Measurements from ENCODE around the gene LRRC75B. TPM values are rescaled to one million over a fixed set of nuclear protein-coding genes. Genes with fewer than 3 reads are reported as not detected.
"Not testable (repeated sequence)": the region's sequence is repeated elsewhere in the genome, so short reads cannot be mapped to it uniquely, and the experiment has no call there.

LRRC75B gene
- total RNA-seq, 3 donors from 2014 or later (not counting 1 experiment from before 2014, with no cell fraction given) = 1.7 to 4.8 (median 2.3) TPM

DNA sequence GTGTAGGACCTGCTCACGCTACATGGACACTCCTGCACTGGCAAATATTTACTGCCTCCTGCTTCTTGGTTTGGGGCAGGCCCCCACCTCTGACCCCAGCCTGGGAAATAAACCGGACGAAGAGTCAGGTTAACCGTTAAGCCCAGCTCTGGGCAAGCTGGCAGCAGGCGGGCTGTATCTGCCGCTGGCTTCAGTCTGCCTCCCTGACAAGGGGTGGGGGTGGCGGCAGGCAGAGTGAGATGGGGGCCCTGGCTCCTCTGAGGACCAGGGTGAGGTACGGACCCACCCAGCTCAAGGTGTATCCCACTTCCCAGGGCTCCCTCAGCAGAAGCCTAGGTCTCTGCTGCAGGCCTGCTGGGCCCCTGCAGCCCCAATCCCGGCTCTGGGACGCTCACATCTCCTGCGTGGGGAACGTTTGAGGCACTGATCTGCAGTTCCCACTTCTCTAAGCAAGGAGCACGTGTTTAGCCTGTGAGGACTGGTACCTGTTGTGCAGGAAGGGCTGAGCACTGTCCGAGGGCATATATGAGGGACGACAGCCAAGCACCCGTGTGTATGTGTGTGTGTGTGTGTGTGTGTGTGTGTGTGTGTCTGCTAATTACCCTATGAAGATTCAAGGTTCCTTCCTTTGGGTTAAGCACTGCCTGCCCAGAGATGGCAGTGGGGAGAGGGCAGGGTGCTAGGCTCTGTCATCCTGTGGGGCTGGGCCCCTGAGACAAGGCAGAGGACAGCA is 1.1 kb upstream of the LRRC75B start:
- H3K4me3 Mint-ChIP-seq = peak overlapping the region; percentile 61
- peaks cover 0 to 8% of the 10 kb centered on the region in 2 donors for H3K4me1 Mint-ChIP-seq
- H3K27ac Mint-ChIP-seq = no peak overlapping the region
- H3K27me3 Mint-ChIP-seq (ENCODE audit: low read depth in 2 of 2) = peaks cover 0 to 2% of the 10 kb centered on the region in 2 donors
- Histone ChIP-seq H3K4me3 (ENCODE audit: low read length) (no peak overlapping the region), H3K36me3 (ENCODE audit: control insufficient read depth, insufficient read depth, low read length) (no peaks in the 10 kb centered on the region), H3K27ac (ENCODE audit: low read length) (no peak overlapping the region), H3K9me3 (ENCODE audit: control insufficient read depth, insufficient read depth, low read length) (no peaks in the 10 kb centered on the region), H3K4me1 (ENCODE audit: control insufficient read depth, insufficient read depth, low read length) (peaks cover 15% of the 10 kb centered on the region), H3K27me3 (ENCODE audit: control insufficient read depth, insufficient read depth, low read length) (peaks cover 3% of the 10 kb centered on the region)
- H3K36me3 Mint-ChIP-seq = no peaks in the 10 kb centered on the region
- TF ChIP-seq, protein P1, sequence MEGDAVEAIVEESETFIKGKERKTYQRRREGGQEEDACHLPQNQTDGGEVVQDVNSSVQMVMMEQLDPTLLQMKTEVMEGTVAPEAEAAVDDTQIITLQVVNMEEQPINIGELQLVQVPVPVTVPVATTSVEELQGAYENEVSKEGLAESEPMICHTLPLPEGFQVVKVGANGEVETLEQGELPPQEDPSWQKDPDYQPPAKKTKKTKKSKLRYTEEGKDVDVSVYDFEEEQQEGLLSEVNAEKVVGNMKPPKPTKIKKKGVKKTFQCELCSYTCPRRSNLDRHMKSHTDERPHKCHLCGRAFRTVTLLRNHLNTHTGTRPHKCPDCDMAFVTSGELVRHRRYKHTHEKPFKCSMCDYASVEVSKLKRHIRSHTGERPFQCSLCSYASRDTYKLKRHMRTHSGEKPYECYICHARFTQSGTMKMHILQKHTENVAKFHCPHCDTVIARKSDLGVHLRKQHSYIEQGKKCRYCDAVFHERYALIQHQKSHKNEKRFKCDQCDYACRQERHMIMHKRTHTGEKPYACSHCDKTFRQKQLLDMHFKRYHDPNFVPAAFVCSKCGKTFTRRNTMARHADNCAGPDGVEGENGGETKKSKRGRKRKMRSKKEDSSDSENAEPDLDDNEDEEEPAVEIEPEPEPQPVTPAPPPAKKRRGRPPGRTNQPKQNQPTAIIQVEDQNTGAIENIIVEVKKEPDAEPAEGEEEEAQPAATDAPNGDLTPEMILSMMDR (IDR thresholded peaks at IDR 0.05) = no peak
- no peaks in the 10 kb centered on the region for H3K9me3 Mint-ChIP-seq
- DNase-seq (no peak), ATAC-seq (no peak)
- intact Hi-C loops (cut with micrococcal nuclease) = no loop called here
- 86% methylated on average over 16 of the region's 16 CpGs for WGBS (ENCODE audit: insufficient coverage)

- DNase-seq; H3K27ac Mint-ChIP-seq; H3K27me3 Mint-ChIP-seq (ENCODE audit: low read depth in 2 of 2); intact Hi-C loops (cut with micrococcal nuclease); H3K27me3 ChIP-seq (ENCODE audit: control insufficient read depth, insufficient read depth, low read length); H3K27ac ChIP-seq (ENCODE audit: low read length); H3K9me3 Mint-ChIP-seq; H3K36me3 Mint-ChIP-seq; H3K4me3 ChIP-seq (ENCODE audit: low read length); H3K36me3 ChIP-seq (ENCODE audit: control insufficient read depth, insufficient read depth, low read length); ATAC-seq; H3K9me3 ChIP-seq (ENCODE audit: control insufficient read depth, insufficient read depth, low read length); H3K4me1 Mint-ChIP-seq: not testable (repeated sequence)
- WGBS (ENCODE audit: insufficient coverage) = 96% methylated on average over 10 of the region's 10 CpGs
- H3K4me1 ChIP-seq (ENCODE audit: control insufficient read depth, insufficient read depth, low read length) = peaks cover 15% of the 10 kb centered on the region
- peak overlapping the region; percentile 61 for H3K4me3 Mint-ChIP-seq
These were observed 624 bp upstream of the LRRC75B start for GRCh38 chr22:24593559-24593835.

GRCh38 chr22:24592058-24592850 is 619 bp downstream of the LRRC75B start:
- TF ChIP-seq, protein P1 (IDR thresholded peaks at IDR 0.05) = no peak
- 12% methylated on average over 32 of the region's 33 CpGs for WGBS (ENCODE audit: insufficient coverage)
- no peaks in the 10 kb centered on the region for H3K36me3 Mint-ChIP-seq
- H3K9me3 ChIP-seq (ENCODE audit: control insufficient read depth, insufficient read depth, low read length) = no peaks in the 10 kb centered on the region
- H3K4me3 Mint-ChIP-seq = peak overlapping the region; percentile 92
- peaks cover 0 to 2% of the 10 kb centered on the region in 2 donors for H3K27me3 Mint-ChIP-seq (ENCODE audit: low read depth in 2 of 2)
- no peak overlapping the region for H3K27ac ChIP-seq (ENCODE audit: low read length)
- peaks cover 15% of the 10 kb centered on the region for H3K4me1 ChIP-seq (ENCODE audit: control insufficient read depth, insufficient read depth, low read length)
- no peaks in the 10 kb centered on the region for H3K9me3 Mint-ChIP-seq
- H3K4me3 ChIP-seq (ENCODE audit: low read length) = peak overlapping the region; percentile 31
- peaks cover 0 to 6% of the 10 kb centered on the region in 2 donors for H3K4me1 Mint-ChIP-seq
- no peak for ATAC-seq
- H3K27me3 ChIP-seq (ENCODE audit: control insufficient read depth, insufficient read depth, low read length) = peaks cover 3% of the 10 kb centered on the region
- intact Hi-C loops (cut with micrococcal nuclease) = no loop called here
- DNase-seq = no peak
- H3K36me3 ChIP-seq (ENCODE audit: control insufficient read depth, insufficient read depth, low read length) = peaks cover 2% of the 10 kb centered on the region
- H3K27ac Mint-ChIP-seq = peak overlapping the region in 1 of 2 donors; percentile 54

- no peaks in the 10 kb centered on the region for H3K9me3 ChIP-seq (ENCODE audit: control insufficient read depth, insufficient read depth, low read length)
- no peak overlapping the region for H3K27ac ChIP-seq (ENCODE audit: low read length)
- Mint-ChIP-seq H3K36me3 (no peaks in the 10 kb centered on the region), H3K9me3 (no peaks in the 10 kb centered on the region), H3K27me3 (ENCODE audit: low read depth in 2 of 2) (peaks cover 0 to 2% of the 10 kb centered on the region in 2 donors), H3K27ac (no peak overlapping the region), H3K4me3 (no peak overlapping the region), H3K4me1 (peaks cover 0 to 6% of the 10 kb centered on the region in 2 donors)
- ATAC-seq (no peak), DNase-seq (no peak)
- peaks cover 3% of the 10 kb centered on the region for H3K27me3 ChIP-seq (ENCODE audit: control insufficient read depth, insufficient read depth, low read length)
- peaks cover 15% of the 10 kb centered on the region for H3K4me1 ChIP-seq (ENCODE audit: control insufficient read depth, insufficient read depth, low read length)
- peaks cover 2% of the 10 kb centered on the region for H3K36me3 ChIP-seq (ENCODE audit: control insufficient read depth, insufficient read depth, low read length)
- intact Hi-C loops (cut with micrococcal nuclease) = no loop called here
- TF ChIP-seq, protein P1 (IDR thresholded peaks at IDR 0.05) = no peak
- WGBS (ENCODE audit: insufficient coverage) = 93% methylated on average over 6 of the region's 6 CpGs
- H3K4me3 ChIP-seq (ENCODE audit: low read length) = no peak overlapping the region
These were observed 1.5 kb downstream of the LRRC75B start for GRCh38 chr22:24591286-24591830.
